Testis (tissue), 3 donors: ENCODE results near the gene CRELD1. TPM values are rescaled to one million over a fixed set of nuclear protein-coding genes. Genes with fewer than 3 reads are reported as not detected.

ENCODE experiments used
- DNase-seq: peaks from one replicate; pipeline ENCODE4 v3.0.0-alpha.2; 2019
- H3K27ac ChIP-seq, 2 donors: fragments of 200-600 bp; sonication (generic); one replicate each; pipeline ENCODE4 v1.5.1; 2019
- H3K27me3 ChIP-seq: fragments of 200-600 bp; sonication (generic); one replicate; pipeline ENCODE4 v1.5.1; 2019
- H3K36me3 ChIP-seq: fragments of 200-600 bp; sonication (generic); one replicate; pipeline ENCODE4 v1.5.1; 2017; ENCODE audit warnings: low read depth; ENCODE audit errors: missing control alignments
- H3K4me1 ChIP-seq: fragments of 200-600 bp; sonication (generic); one replicate; pipeline ENCODE4 v1.5.1; 2019
- H3K4me3 ChIP-seq, 2 donors: fragments of 200-600 bp; sonication (generic); one replicate each; pipeline ENCODE4 v1.5.1; 2017 to 2019
- H3K9me3 ChIP-seq: fragments of 200-600 bp; sonication (generic); one replicate; pipeline ENCODE4 v1.5.1; 2017
- POLR2A ChIP-seq: fragments of 450-650 bp; IDR thresholded peaks from one replicate; pipeline ENCODE4 v1.6.1; 2017; ENCODE audit warnings: antibody characterized with exemption, mild to moderate bottlenecking, moderate library complexity
- WGBS, 2 donors: methylation state at CpG; one replicate each; pipeline ENCODE4 v1.1.5; 2018; 5-methylcytosine and 5-hydroxymethylcytosine counted together
- intact Hi-C: fragments of 100-400 bp; cut with DNase I; formaldehyde crosslinking; loops from one replicate; pipeline ENCODE4 v1.15.1; 2023; ENCODE audit warnings: low total_unique reads
- polyA plus RNA-seq: library from polyadenylated mRNA; stranded (reverse); fragments of 350-450 nt; fragmentation: Illumina TruSeq; extraction: RNeasy Lipid Tissue Mini Kit (QIAGEN cat#74804); gene quantifications from one replicate; pipeline ENCODE4 v1.2.3, GENCODE V29; 2014; ENCODE audit warnings: low read depth, low replicate concordance; ENCODE audit not compliant: insufficient read depth
- total RNA-seq, 2 donors: library from RNA; depleted of rRNA; stranded (reverse); fragments of >200 nt; gene quantifications; one replicate each; pipeline ENCODE4 v1.2.3, GENCODE V29; 2016
- TF ChIP-seq, protein P1 (sequence below), 3 experiments: fragments of 450-650 bp in 2 of 3; fragments of 200-600 bp in 1 of 3; sonication (generic) in 1 of 3; IDR thresholded peaks; one replicate each; pipeline ENCODE4 v1.5.1; 2016 to 2019; ENCODE audit warnings: antibody characterized with exemption in 3 of 3, mild to moderate bottlenecking in 2 of 3, moderate library complexity in 1 of 3

Gene CRELD1
- total and polyA plus RNA-seq, 3 donors from 2014 or later, result 34.9 to 65.7 (median 37.1) TPM

DNA sequence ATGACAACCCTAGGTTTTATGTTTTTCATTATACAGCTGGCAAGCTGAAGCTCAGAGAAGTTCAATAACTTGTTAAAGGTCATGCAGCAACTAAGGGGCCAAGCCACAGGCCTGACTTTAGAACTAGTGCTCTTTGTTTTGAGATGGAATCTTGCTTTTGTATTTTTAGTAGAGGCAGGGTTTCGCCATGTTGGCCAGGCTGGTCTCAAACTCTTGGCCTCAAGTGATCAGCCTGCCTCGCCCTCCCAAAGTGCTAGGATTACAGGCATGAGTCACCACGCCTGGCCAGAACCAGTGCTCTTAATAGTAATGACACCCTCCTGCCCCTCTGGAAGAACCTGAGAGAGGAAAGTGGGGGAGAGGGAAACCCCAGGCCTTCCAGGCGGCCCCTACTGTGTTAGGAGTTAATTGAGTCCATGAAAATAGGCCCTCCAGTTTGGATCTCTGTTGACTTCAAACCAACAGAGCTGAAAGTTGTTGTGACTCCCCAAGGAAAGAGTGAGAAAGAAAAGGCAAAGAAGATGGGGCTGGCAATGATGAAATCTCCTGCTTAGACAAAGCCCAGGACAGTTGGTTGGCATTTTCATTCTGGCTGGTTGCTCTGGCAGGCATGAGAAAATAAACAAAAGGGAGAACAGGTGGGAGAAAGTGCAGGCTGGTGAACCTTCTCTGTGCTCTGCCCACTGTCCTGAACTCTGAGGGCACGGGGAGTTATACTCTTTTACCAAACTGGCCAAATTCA, 22.1 kb downstream of the CRELD1 start:
- H3K27ac ChIP-seq, result no peak overlapping the region
- no peaks in the 10 kb centered on the region for H3K9me3 ChIP-seq
- intact Hi-C loops, result no loop called here
- H3K36me3 ChIP-seq, result no peaks in the 10 kb centered on the region
- peaks cover 6% of the 10 kb centered on the region for H3K4me1 ChIP-seq
- DNase-seq, result no peak
- no peaks in the 10 kb centered on the region for H3K27me3 ChIP-seq
- TF ChIP-seq, protein P1, sequence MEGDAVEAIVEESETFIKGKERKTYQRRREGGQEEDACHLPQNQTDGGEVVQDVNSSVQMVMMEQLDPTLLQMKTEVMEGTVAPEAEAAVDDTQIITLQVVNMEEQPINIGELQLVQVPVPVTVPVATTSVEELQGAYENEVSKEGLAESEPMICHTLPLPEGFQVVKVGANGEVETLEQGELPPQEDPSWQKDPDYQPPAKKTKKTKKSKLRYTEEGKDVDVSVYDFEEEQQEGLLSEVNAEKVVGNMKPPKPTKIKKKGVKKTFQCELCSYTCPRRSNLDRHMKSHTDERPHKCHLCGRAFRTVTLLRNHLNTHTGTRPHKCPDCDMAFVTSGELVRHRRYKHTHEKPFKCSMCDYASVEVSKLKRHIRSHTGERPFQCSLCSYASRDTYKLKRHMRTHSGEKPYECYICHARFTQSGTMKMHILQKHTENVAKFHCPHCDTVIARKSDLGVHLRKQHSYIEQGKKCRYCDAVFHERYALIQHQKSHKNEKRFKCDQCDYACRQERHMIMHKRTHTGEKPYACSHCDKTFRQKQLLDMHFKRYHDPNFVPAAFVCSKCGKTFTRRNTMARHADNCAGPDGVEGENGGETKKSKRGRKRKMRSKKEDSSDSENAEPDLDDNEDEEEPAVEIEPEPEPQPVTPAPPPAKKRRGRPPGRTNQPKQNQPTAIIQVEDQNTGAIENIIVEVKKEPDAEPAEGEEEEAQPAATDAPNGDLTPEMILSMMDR (IDR thresholded peaks at IDR 0.05), result no peak
- TF ChIP-seq POLR2A, result no peak
- H3K4me3 ChIP-seq, result no peak overlapping the region
- 93% methylated on average over 5 of the region's 5 CpGs for WGBS, 2 donors

DNA sequence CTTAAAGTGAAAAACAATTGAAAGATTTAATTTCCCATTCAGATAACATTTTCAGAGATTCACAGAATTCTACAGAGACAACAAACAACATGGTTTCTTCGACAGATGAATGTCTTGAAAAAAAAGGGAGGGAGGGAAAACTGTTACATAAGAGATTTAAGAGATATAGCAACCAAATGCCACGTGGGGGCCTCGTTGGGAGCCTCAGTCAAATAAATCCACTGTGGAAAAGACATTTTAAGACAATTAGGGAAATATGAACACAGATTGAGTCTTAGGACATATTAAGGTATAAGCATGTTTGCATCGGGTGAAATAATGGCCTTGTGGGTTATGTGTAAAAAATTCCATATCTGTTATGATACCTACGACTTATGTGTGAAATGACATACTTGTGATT, 23.6 kb downstream of the CRELD1 start:
- no peak for DNase-seq
- 61 to 67% methylated on average over 5 of the region's 5 CpGs for WGBS, 2 donors
- intact Hi-C loops, result no loop called here

DNA sequence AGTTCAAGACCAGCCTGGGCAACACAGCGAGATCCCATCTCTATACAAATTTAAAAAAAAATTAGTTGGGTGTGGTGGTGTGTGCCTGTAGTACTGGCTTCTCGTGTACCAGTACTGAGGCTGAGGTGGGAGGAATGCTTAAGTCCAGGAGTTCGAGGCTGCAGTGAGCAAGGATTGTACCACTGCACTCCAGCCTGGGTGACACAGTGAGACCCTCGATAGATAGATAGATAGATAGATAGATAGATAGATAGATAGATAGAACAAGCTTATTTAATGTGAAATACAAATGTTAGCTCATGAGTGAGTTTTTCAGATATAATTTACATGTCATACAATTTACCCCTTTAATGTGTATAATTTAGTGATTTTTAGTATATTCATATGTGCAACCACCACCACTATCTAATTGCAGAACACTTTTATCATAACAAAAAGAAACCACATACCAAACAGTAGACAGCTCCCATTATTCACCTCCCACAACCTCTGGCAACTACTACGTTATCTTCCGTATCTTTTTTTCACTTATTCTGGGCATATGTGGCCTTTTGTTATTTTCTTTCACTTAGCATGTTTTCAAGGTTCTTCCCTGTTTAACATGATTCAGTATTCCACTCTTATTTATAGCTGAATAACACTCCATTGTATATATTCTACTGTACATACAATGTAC, 31.7 kb downstream of the CRELD1 start:
- Histone ChIP-seq H3K9me3 (no peaks in the 10 kb centered on the region), H3K36me3 (no peaks in the 10 kb centered on the region), H3K4me3 (no peak overlapping the region), H3K4me1 (no peaks in the 10 kb centered on the region), H3K27ac (no peak overlapping the region), H3K27me3 (no peaks in the 10 kb centered on the region)
- intact Hi-C loops, result no loop called here
- TF ChIP-seq POLR2A, result no peak
- TF ChIP-seq, protein P1 (IDR thresholded peaks at IDR 0.05), result no peak
- no peak for DNase-seq
- WGBS, 2 donors, result 85 to 90% methylated on average over 6 of the region's 6 CpGs

More for the DNA sequence above, 23.6 kb downstream of the CRELD1 start:
- no peak overlapping the region for H3K4me3 ChIP-seq
- no peaks in the 10 kb centered on the region for H3K27me3 ChIP-seq
- no peak for TF ChIP-seq POLR2A
- TF ChIP-seq, protein P1 (IDR thresholded peaks at IDR 0.05), result no peak
- no peaks in the 10 kb centered on the region for H3K9me3 ChIP-seq
- H3K36me3 ChIP-seq, result no peaks in the 10 kb centered on the region
- H3K4me1 ChIP-seq, result no peaks in the 10 kb centered on the region
- H3K27ac ChIP-seq, result no peak overlapping the region

DNA sequence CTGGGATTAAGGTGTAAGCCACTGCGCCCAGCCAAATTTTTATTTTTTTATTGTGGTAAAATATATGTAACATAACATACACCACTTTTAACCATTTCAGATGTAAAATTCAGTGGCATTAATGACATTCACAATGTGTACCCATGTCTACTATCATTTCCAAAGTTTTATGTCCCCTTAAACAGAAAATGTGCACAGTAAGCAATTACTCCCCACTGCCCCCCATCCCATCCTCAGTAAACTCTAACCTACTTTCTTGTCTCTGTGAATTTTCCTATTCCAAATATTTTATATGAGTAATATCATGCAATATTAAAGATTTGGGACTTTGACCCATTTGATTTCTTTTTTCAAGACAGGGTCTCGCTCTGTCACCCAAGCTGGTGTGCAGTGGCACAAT, 33.2 kb downstream of the CRELD1 start:
- no peak overlapping the region for H3K27ac ChIP-seq
- H3K9me3 ChIP-seq, result no peaks in the 10 kb centered on the region
- intact Hi-C loops, result no loop called here
- no peak for DNase-seq
- no peaks in the 10 kb centered on the region for H3K4me1 ChIP-seq
- no peaks in the 10 kb centered on the region for H3K27me3 ChIP-seq
- no peaks in the 10 kb centered on the region for H3K36me3 ChIP-seq
- no peak for TF ChIP-seq POLR2A
- TF ChIP-seq, protein P1 (IDR thresholded peaks at IDR 0.05), result no peak
- WGBS, 2 donors, result 97 to 100% methylated on average over 2 of the region's 2 CpGs
- no peak overlapping the region for H3K4me3 ChIP-seq
